Stimulated activated CD4-positive, alpha-beta T cell treated with anti-CD3 and anti-CD28 coated beads, Interleukin-15, amount 100 ng/mL, for 48 hours (primary cell): ENCODE data around the gene ADAD2.
"Not testable (repeated sequence)": the region's sequence is repeated elsewhere in the genome, so short reads cannot be mapped to it uniquely, and the experiment has no call there.

Experiments
- DNase-seq, 2 donors: peaks; one replicate each; pipeline ENCODE4 v3.0.0-alpha.2; 2020; ENCODE audit warnings: low read depth in 2 of 2

The ADAD2 gene

GRCh38 chr16:84195201-84196093 is 4.5 kb downstream of the ADAD2 start:
- no peak for DNase-seq

GRCh38 chr16:84196101-84196500 is 5.1 kb downstream of the ADAD2 start:
- no peak for DNase-seq

DNA sequence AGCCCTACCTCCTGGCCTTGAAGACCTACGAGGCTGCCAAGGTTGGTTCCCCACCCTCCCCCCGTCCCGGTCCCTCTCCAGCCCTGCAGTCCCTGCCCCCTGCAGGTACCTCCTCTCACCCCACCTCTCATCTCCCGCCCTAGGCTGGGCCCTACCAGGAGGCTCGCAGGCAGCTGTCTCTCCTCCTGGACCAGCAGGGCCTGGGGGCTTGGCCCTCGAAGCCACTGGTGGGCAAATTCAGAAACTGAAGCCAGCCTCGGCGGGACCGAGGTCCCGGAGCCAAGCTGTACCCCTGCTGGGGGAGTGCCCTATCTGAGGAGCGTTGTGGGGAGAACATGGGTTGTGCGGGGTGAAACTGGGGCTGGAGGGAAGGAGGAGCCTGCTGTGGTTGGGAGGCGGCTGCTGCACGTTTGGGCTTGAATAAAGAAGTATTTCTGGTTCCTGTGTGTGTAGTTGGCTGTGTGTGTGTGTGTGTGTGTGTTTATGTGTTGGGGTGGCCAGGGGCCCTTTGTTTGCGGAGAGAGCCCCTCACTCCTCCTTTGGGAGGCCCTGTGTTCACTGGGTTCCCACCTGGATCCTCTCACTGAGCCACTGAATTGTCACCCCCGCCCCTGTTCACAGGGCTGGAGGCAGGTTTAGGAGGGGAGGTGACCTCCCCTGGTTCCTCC is 5.9 kb downstream of the ADAD2 start:
- no peak for DNase-seq

DNA sequence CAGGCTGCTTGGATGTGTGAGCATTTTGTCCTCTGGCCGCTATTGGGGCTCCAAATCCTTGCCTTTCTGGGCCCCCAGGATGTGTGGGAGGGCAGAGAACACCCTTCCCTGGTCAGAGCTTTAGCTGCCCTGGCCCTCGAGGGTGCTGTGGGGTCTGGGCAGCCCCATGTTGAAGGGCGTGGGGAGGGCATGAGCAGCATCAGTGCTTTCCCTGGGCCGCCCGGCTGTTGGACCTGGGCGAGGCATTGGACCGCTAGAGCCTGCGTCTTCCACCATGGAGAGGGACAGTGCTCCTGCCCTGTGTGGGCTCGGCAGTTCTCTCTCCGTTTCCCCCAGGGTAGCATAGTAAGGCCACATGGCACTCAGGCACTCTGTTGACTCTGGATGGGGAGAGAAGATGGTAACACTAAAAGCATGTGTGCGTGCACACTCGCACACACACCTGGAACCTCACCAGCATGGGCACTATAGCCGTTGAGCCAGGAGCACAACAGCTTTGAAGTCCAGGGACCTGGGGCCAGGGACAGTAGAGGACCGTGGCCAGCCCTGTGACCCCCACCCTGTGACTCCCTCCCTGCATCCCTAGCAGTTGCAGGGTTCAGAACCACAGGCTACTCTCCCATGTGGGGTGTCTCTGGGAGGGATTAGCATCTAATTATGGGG is 6.6 kb downstream of the ADAD2 start:
- DNase-seq: no peak

GRCh38 chr16:84198401-84198800 is 7.4 kb downstream of the ADAD2 start:
- no peak for DNase-seq

- DNase-seq: no peak
These were observed 8.1 kb downstream of the ADAD2 start for GRCh38 chr16:84199097-84199496.

- no peak for DNase-seq
These were observed 8.9 kb downstream of the ADAD2 start for GRCh38 chr16:84199861-84200260.

GRCh38 chr16:84204551-84204950 is 13.6 kb downstream of the ADAD2 start:
- DNase-seq: not testable (repeated sequence)

- DNase-seq: not testable (repeated sequence)
These were observed 14.2 kb downstream of the ADAD2 start for GRCh38 chr16:84205123-84205522.

GRCh38 chr16:84205976-84206691 is 15.2 kb downstream of the ADAD2 start:
- DNase-seq: no peak

GRCh38 chr16:84207251-84207650 is 16.3 kb downstream of the ADAD2 start:
- DNase-seq: no peak

DNA sequence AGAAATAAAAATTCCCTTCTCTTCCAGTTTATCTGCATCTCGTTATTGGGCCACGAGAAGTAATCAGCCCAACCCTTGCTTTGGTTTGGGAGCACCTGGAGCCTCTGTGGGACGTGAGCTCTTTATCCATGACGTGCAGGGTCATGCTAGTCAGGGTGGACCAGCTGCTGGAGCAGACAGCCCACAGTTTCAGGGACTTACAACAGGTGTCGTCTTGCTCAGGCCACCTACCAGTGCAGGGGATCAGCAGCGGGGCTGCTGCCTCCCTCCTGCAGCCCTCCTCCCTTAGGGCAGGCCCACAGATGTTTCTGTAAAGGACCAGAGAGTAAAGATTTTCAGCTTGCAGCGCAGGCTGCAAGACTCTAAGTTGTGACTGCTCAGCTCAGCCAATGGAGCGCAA is 16.9 kb downstream of the ADAD2 start:
- no peak for DNase-seq

DNA sequence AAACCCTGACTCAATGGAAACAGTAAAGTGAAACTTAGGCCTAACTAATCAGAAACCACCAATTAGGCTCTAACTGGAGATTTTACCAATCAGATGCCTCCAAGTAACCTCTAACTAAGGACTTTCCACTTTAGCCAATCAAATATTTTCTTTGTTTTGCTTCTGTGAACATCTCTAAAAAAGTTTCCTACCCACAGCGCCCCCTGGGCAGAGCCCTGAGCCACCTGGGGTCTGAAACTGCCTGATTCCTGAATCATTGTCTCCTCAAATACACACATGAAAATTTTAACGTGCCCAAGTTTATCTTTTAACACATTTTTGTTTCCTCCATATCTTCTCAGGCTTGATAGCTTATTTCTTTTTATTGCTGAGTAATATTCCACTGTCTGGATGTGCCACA is 19.0 kb downstream of the ADAD2 start:
- no peak for DNase-seq

GRCh38 chr16:84212154-84212553 is 21.2 kb downstream of the ADAD2 start:
- DNase-seq: no peak

- DNase-seq: no peak
These were observed 21.7 kb downstream of the ADAD2 start for GRCh38 chr16:84212631-84213030.

- DNase-seq: no peak
These were observed 23.6 kb downstream of the ADAD2 start for GRCh38 chr16:84214451-84215066.

- DNase-seq: no peak
These were observed 24.6 kb downstream of the ADAD2 start for GRCh38 chr16:84215531-84215930.

- DNase-seq: not testable (repeated sequence)
These were observed 25.2 kb downstream of the ADAD2 start for GRCh38 chr16:84216144-84216543.

GRCh38 chr16:84218176-84218823 is 27.3 kb downstream of the ADAD2 start:
- no peak for DNase-seq

- DNase-seq: no peak
These were observed 28.0 kb downstream of the ADAD2 start for GRCh38 chr16:84218956-84219355.

DNA sequence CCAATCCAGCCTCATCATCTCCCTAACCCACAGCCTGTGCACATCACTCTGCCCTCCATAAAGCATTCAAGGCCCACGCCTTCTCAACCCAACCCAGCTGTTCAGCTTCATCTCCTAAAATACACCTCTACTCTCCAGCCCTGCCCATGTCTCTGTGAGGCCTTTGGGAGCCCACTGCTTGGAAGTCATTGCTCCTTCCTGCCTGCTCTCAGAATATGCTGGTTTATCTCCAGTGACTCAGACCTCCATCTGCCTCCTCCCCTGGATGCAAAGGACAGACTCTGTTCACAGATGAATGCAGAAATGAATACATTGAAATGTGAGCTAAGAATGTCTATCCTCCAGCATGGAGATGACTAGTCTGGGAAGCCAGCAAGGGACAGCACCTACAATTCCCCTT is 29.9 kb downstream of the ADAD2 start:
- no peak for DNase-seq
